SK-N-SH (cell line): ENCODE measurements around the gene RNASEH2B. TPM values are rescaled to one million over a fixed set of nuclear protein-coding genes. Genes with fewer than 3 reads are reported as not detected.

Source experiments
- CTCF ChIA-PET: fragments of 300-600, 350-600 bp; formaldehyde crosslinking; extraction: SDS; loops from one replicate; lab custom pipeline; 2021; lab: Yijun Ruan, JAX
- POLR2A ChIA-PET: fragments of 350-600 bp; sonication (Branson Sonifier 250); formaldehyde crosslinking; extraction: SDS; loops from one replicate; lab custom pipeline; 2020; ENCODE audit warnings: antibody characterized with exemption, inconsistent platforms; lab: Yijun Ruan, JAX
- DNase-seq: peaks from one replicate; pipeline ENCODE4 v3.0.0; 2012
- H2AFZ ChIP-seq: fragments of 200-600 bp; sonication (generic); 2 replicates; pipeline ENCODE4 v1.8.1; 2016; ENCODE audit warnings: antibody characterized with exemption, mild to moderate bottlenecking, low read depth
- H3F3A ChIP-seq: fragments of 200-600 bp; sonication (generic); replicated peaks from 2 replicates; pipeline ENCODE3; 2016; ENCODE audit warnings: antibody characterized with exemption, mild to moderate bottlenecking; ENCODE audit not compliant: insufficient read depth
- H3K27ac ChIP-seq, 2 experiments: fragments of 200-500 bp in 1 of 2; fragments of 200-600 bp in 1 of 2; sonication (Bioruptor generic) in 1 of 2; sonication (generic), shearing (Covaris generic) in 1 of 2; 2 replicates each; pipeline versions ENCODE4 v1.5.1 to v1.6.1; 2014 to 2016; ENCODE audit warnings: low read depth in 2 of 2, inconsistent platforms in 1 of 2, low read length in 1 of 2, mild to moderate bottlenecking in 1 of 2, mixed read lengths in 1 of 2
- H3K27me3 ChIP-seq: fragments of 200-600 bp; sonication (generic), shearing (Covaris generic); 2 replicates; pipeline ENCODE4 v1.6.1; 2016; ENCODE audit warnings: mixed run types; ENCODE audit not compliant: insufficient read depth
- H3K36me3 ChIP-seq, 2 experiments: fragments of 200-500 bp in 1 of 2; fragments of 200-600 bp in 1 of 2; sonication (Bioruptor generic) in 1 of 2; sonication (generic) in 1 of 2; replicated peaks in 1 of 2; 2 replicates each; pipeline versions ENCODE3 to v1.5.1; 2014 to 2016; ENCODE audit warnings: low read length in 1 of 2, mild to moderate bottlenecking in 1 of 2; ENCODE audit not compliant: insufficient read depth in 2 of 2, control insufficient read depth in 1 of 2
- H3K4me1 ChIP-seq, 2 experiments: fragments of 200-500 bp in 1 of 2; fragments of 200-600 bp in 1 of 2; sonication (Bioruptor generic) in 1 of 2; sonication (generic), shearing (Covaris generic) in 1 of 2; 2 replicates each; pipeline versions ENCODE4 v1.5.1 to v1.6.1; 2014 to 2016; ENCODE audit warnings: low read depth in 1 of 2, low read length in 1 of 2, mixed run types in 1 of 2; ENCODE audit not compliant: insufficient read depth in 2 of 2, control insufficient read depth in 1 of 2
- H3K4me2 ChIP-seq: fragments of 200-600 bp; sonication (generic), shearing (Covaris generic); 2 replicates; pipeline ENCODE4 v1.6.1; 2017; ENCODE audit warnings: mixed run types
- H3K4me3 ChIP-seq, 2 experiments: fragments of 200-500 bp in 1 of 2; fragments of 200-600 bp in 1 of 2; sonication (Bioruptor generic) in 1 of 2; sonication (generic), shearing (Covaris generic) in 1 of 2; 2 replicates each; pipeline versions ENCODE4 v1.5.1 to v1.8.1; 2014 to 2016; ENCODE audit warnings: low read depth in 2 of 2, inconsistent platforms in 1 of 2, low read length in 1 of 2, mild to moderate bottlenecking in 1 of 2, mixed read lengths in 1 of 2, moderate library complexity in 1 of 2
- H3K79me2 ChIP-seq: fragments of 200-600 bp; sonication (generic); 2 replicates; pipeline ENCODE4 v1.8.1; 2017; ENCODE audit warnings: mild to moderate bottlenecking; ENCODE audit not compliant: insufficient read depth
- H3K9ac ChIP-seq: fragments of 200-600 bp; sonication (generic); 2 replicates; pipeline ENCODE4 v1.6.1; 2017; ENCODE audit warnings: mixed run types
- H3K9me2 ChIP-seq: fragments of 200-600 bp; sonication (generic); 2 replicates; pipeline ENCODE4 v1.6.1; 2017; ENCODE audit warnings: mixed run types
- H3K9me3 ChIP-seq: fragments of 200-600 bp; sonication (generic); 2 replicates; pipeline ENCODE4 v1.6.1; 2017; ENCODE audit warnings: mixed run types, mild to moderate bottlenecking, moderate library complexity
- H4K20me1 ChIP-seq: fragments of 200-600 bp; sonication (generic); 2 replicates; pipeline ENCODE4 v1.6.1; 2017; ENCODE audit warnings: mild to moderate bottlenecking, mixed run types; ENCODE audit not compliant: insufficient read depth
- CTCF ChIP-seq: fragments of 200-600 bp; sonication (generic); IDR thresholded peaks from 2 replicates; pipeline ENCODE4 v1.6.1; 2017; ENCODE audit warnings: antibody characterized with exemption, mild to moderate bottlenecking, moderate library complexity
- EZH2phosphoT487 ChIP-seq: fragments of 200-600 bp; sonication (generic); IDR thresholded peaks from 2 replicates; pipeline ENCODE4 v1.6.1; 2017; ENCODE audit warnings: low read depth, mixed run types, mild to moderate bottlenecking, antibody characterized with exemption, moderate library complexity, borderline replicate concordance
- FOXJ3 ChIP-seq: sonication (generic); formaldehyde crosslinking; IDR thresholded peaks from 2 replicates; pipeline ENCODE4 v1.5.1; 2020; ENCODE audit warnings: mild to moderate bottlenecking, missing genetic modification reagents
- GABPA ChIP-seq: IDR thresholded peaks from 2 replicates; pipeline ENCODE4 v1.4.0; 2012; ENCODE audit warnings: low read depth, mild to moderate bottlenecking
- GATA2 ChIP-seq: sonication (generic); formaldehyde crosslinking; IDR thresholded peaks from 2 replicates; pipeline ENCODE4 v1.5.0; 2020; ENCODE audit warnings: mild to moderate bottlenecking, missing genetic modification reagents
- MAX ChIP-seq: IDR thresholded peaks from 2 replicates; pipeline ENCODE4 v1.4.0; 2012; ENCODE audit warnings: low read depth
- RAD21 ChIP-seq: IDR thresholded peaks from 2 replicates; pipeline ENCODE4 v1.6.1; 2012; ENCODE audit warnings: mild to moderate bottlenecking, low read length
- RCOR1 ChIP-seq: fragments of 150-350 bp; IDR thresholded peaks from 2 replicates; pipeline ENCODE4 v1.6.1; 2017; ENCODE audit warnings: antibody characterized with exemption, low read length
- REST ChIP-seq: IDR thresholded peaks from 2 replicates; pipeline ENCODE4 v1.6.1; 2012; ENCODE audit warnings: mild to moderate bottlenecking, low read depth, low read length, moderate library complexity
- RFX5 ChIP-seq: IDR thresholded peaks from 2 replicates; pipeline ENCODE4 v1.6.1; 2012; ENCODE audit warnings: mild to moderate bottlenecking, improper control_type of control experiment, low read length
- SMC3 ChIP-seq: IDR thresholded peaks from 2 replicates; pipeline ENCODE4 v1.6.1; 2012; ENCODE audit warnings: low read depth, low read length, improper control_type of control experiment
- TCF12 ChIP-seq: IDR thresholded peaks from 2 replicates; pipeline ENCODE4 v1.4.0; 2012
- TEAD4 ChIP-seq: IDR thresholded peaks from 2 replicates; pipeline ENCODE4 v1.4.0; 2012; ENCODE audit warnings: mild to moderate bottlenecking, borderline replicate concordance; ENCODE audit not compliant: insufficient read depth
- YY1 ChIP-seq: IDR thresholded peaks from 2 replicates; pipeline ENCODE4 v1.4.0; 2012; ENCODE audit warnings: low read depth, mild to moderate bottlenecking
- WGBS: methylation state at CpG from one replicate; pipeline ENCODE4 v1.1.6; 2017; ENCODE audit warnings: low lambda C conversion rate; 5-methylcytosine and 5-hydroxymethylcytosine counted together
- polyA plus RNA-seq, 3 experiments: library from polyadenylated mRNA; depleted of rRNA; stranded (reverse); fragments of >200 nt; gene quantifications; 2 replicates each; pipeline ENCODE4 v1.2.3, GENCODE V29; 2012
- TF ChIP-seq, protein P1 (sequence below): IDR thresholded peaks from 2 replicates; pipeline ENCODE4; 2012

The RNASEH2B gene
- polyA plus RNA-seq, 1 of the 3 experiments (the other 2 are of a cell fraction), result 13.0 TPM

GRCh38 chr13:50911937-50912795 lies 2.6 kb downstream of the RNASEH2B start (continued):
- TF ChIP-seq CTCF, result peak; percentile 88
- peak; percentile 94 for TF ChIP-seq RAD21
- no peak for TF ChIP-seq REST

DNA sequence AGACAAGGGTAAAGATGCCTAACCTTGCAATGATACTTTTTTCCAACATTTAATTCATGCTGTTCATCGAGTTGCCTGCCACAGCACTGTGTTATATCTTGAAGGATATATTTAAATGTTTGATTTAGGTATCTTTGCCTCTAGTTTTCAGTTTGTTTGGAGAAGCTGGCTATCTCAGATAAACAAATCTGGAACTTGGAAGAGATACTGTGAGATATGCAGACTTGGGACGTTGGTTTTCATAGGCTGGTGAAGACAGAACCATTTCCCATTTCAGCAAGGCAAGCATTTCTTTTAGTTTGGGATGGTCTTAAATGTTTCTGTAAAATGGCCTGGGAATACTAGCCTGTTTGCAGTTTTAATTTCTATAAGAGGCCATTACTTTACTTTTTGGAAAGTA lies 3.3 kb downstream of the RNASEH2B start:
- ChIA-PET POLR2A (no interaction called here), CTCF (interaction anchor here (1.1 to 6.1 kb wide), 13 partner anchors 10 to 934 kb away, joined by 3 to 47 read pairs (median 13); partner anchors contain the start of gene TRIM13)
- no peak for DNase-seq
- Histone ChIP-seq H3K4me3 (no peak overlapping the region), H2AFZ (no peak overlapping the region), H3K27ac (no peak overlapping the region), H3K9ac (no peak overlapping the region), H4K20me1 (no peaks in the 10 kb centered on the region), H3K4me2 (no peak overlapping the region), H3K36me3 (no peaks in the 10 kb centered on the region), H3K9me3 (no peaks in the 10 kb centered on the region), H3F3A (peaks cover 6% of the 10 kb centered on the region), H3K4me1 (peaks cover 7 to 25% of the 10 kb centered on the region in 2 experiments), H3K9me2 (no peaks in the 10 kb centered on the region), H3K27me3 (no peaks in the 10 kb centered on the region), H3K79me2 (peaks cover 65% of the 10 kb centered on the region)
- 75% methylated on average over 2 of the region's 2 CpGs for WGBS
- no peak for TF ChIP-seq GABPA
- TF ChIP-seq GATA2 (CRISPR knock-in tag), result no peak
- no peak for TF ChIP-seq RAD21
- TF ChIP-seq MAX, result no peak
- TF ChIP-seq, protein P1, sequence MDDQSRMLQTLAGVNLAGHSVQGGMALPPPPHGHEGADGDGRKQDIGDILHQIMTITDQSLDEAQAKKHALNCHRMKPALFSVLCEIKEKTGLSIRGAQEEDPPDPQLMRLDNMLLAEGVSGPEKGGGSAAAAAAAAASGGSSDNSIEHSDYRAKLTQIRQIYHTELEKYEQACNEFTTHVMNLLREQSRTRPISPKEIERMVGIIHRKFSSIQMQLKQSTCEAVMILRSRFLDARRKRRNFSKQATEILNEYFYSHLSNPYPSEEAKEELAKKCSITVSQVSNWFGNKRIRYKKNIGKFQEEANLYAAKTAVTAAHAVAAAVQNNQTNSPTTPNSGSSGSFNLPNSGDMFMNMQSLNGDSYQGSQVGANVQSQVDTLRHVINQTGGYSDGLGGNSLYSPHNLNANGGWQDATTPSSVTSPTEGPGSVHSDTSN, result no peak
- no peak for TF ChIP-seq RFX5
- no peak for TF ChIP-seq TEAD4
- TF ChIP-seq EZH2phosphoT487, result no peak
- TF ChIP-seq TCF12, result no peak
- no peak for TF ChIP-seq FOXJ3 (CRISPR knock-in tag)
- no peak for TF ChIP-seq YY1
- TF ChIP-seq REST, result no peak
- TF ChIP-seq RCOR1, result no peak
- TF ChIP-seq CTCF, result no peak
- TF ChIP-seq SMC3, result no peak
